ENCODE measurements around the gene WDR70.
"Not testable (repeated sequence)": the region's sequence is repeated elsewhere in the genome, so short reads cannot be mapped to it uniquely, and the experiment has no call there.

WDR70 gene

GRCh38 chr5:37514946-37515345 is 135.8 kb downstream of the WDR70 start:
- H3K9me3 Mint-ChIP-seq: peaks cover 10% of the 10 kb centered on the region
- no peak for DNase-seq (ENCODE audit: low spot score)
- H3K4me3 Mint-ChIP-seq: no peak overlapping the region
- peaks cover 10% of the 10 kb centered on the region for H3K36me3 Mint-ChIP-seq (ENCODE audit: low read depth)
- H3K4me1 Mint-ChIP-seq (ENCODE audit: low read depth): no peaks in the 10 kb centered on the region
- no peaks in the 10 kb centered on the region for H3K27me3 Mint-ChIP-seq (ENCODE audit: low read depth)
- no peak overlapping the region for H3K27ac Mint-ChIP-seq

- Mint-ChIP-seq H3K4me3 (no peak overlapping the region), H3K27me3 (ENCODE audit: low read depth) (no peaks in the 10 kb centered on the region), H3K27ac (no peak overlapping the region), H3K9me3 (peaks cover 16% of the 10 kb centered on the region), H3K4me1 (ENCODE audit: low read depth) (no peaks in the 10 kb centered on the region), H3K36me3 (ENCODE audit: low read depth) (peaks cover 18% of the 10 kb centered on the region)
- DNase-seq (ENCODE audit: low spot score): no peak
These were observed 138.6 kb downstream of the WDR70 start for GRCh38 chr5:37517686-37518085.

GRCh38 chr5:37518356-37518755 is 139.2 kb downstream of the WDR70 start:
- H3K4me1 Mint-ChIP-seq (ENCODE audit: low read depth); DNase-seq (ENCODE audit: low spot score); H3K4me3 Mint-ChIP-seq; H3K27me3 Mint-ChIP-seq (ENCODE audit: low read depth); H3K27ac Mint-ChIP-seq: not testable (repeated sequence)
- peaks cover 16% of the 10 kb centered on the region for H3K9me3 Mint-ChIP-seq
- H3K36me3 Mint-ChIP-seq (ENCODE audit: low read depth): peaks cover 18% of the 10 kb centered on the region

- Mint-ChIP-seq H3K36me3 (ENCODE audit: low read depth) (peaks cover 18% of the 10 kb centered on the region), H3K4me1 (ENCODE audit: low read depth) (no peaks in the 10 kb centered on the region), H3K27me3 (ENCODE audit: low read depth) (no peaks in the 10 kb centered on the region), H3K27ac (no peak overlapping the region), H3K9me3 (peaks cover 20% of the 10 kb centered on the region), H3K4me3 (no peak overlapping the region)
- no peak for DNase-seq (ENCODE audit: low spot score)
These were observed 140.2 kb downstream of the WDR70 start for GRCh38 chr5:37519304-37519703.

GRCh38 chr5:37519807-37520206 is 140.7 kb downstream of the WDR70 start:
- no peak for DNase-seq (ENCODE audit: low spot score)
- H3K27me3 Mint-ChIP-seq (ENCODE audit: low read depth): no peaks in the 10 kb centered on the region
- peaks cover 25% of the 10 kb centered on the region for H3K9me3 Mint-ChIP-seq
- peaks cover 19% of the 10 kb centered on the region for H3K36me3 Mint-ChIP-seq (ENCODE audit: low read depth)
- H3K4me1 Mint-ChIP-seq (ENCODE audit: low read depth): no peaks in the 10 kb centered on the region
- H3K4me3 Mint-ChIP-seq: no peak overlapping the region
- no peak overlapping the region for H3K27ac Mint-ChIP-seq

- H3K9me3 Mint-ChIP-seq: peaks cover 33% of the 10 kb centered on the region
- peaks cover 19% of the 10 kb centered on the region for H3K36me3 Mint-ChIP-seq (ENCODE audit: low read depth)
- H3K4me3 Mint-ChIP-seq: no peak overlapping the region
- no peak for DNase-seq (ENCODE audit: low spot score)
- H3K4me1 Mint-ChIP-seq (ENCODE audit: low read depth): no peaks in the 10 kb centered on the region
- H3K27me3 Mint-ChIP-seq (ENCODE audit: low read depth): no peaks in the 10 kb centered on the region
- no peak overlapping the region for H3K27ac Mint-ChIP-seq
These were observed 141.7 kb downstream of the WDR70 start for GRCh38 chr5:37520811-37521210.

GRCh38 chr5:37532976-37533740 is 154.0 kb downstream of the WDR70 start:
- Mint-ChIP-seq H3K27ac (no peak overlapping the region), H3K4me1 (ENCODE audit: low read depth) (no peaks in the 10 kb centered on the region), H3K27me3 (ENCODE audit: low read depth) (no peaks in the 10 kb centered on the region), H3K9me3 (peaks cover 4% of the 10 kb centered on the region), H3K4me3 (no peak overlapping the region), H3K36me3 (ENCODE audit: low read depth) (peaks cover 4% of the 10 kb centered on the region)
- no peak for DNase-seq (ENCODE audit: low spot score)

- Mint-ChIP-seq H3K4me3 (no peak overlapping the region), H3K27me3 (ENCODE audit: low read depth) (no peaks in the 10 kb centered on the region), H3K27ac (no peak overlapping the region), H3K36me3 (ENCODE audit: low read depth) (peaks cover 4% of the 10 kb centered on the region), H3K9me3 (peaks cover 4% of the 10 kb centered on the region), H3K4me1 (ENCODE audit: low read depth) (no peaks in the 10 kb centered on the region)
- DNase-seq (ENCODE audit: low spot score): no peak
These were observed 154.7 kb downstream of the WDR70 start for GRCh38 chr5:37533851-37534250.

- DNase-seq (ENCODE audit: low spot score): no peak
- H3K4me1 Mint-ChIP-seq (ENCODE audit: low read depth): no peaks in the 10 kb centered on the region
- no peaks in the 10 kb centered on the region for H3K9me3 Mint-ChIP-seq
- no peaks in the 10 kb centered on the region for H3K27me3 Mint-ChIP-seq (ENCODE audit: low read depth)
- H3K4me3 Mint-ChIP-seq: no peak overlapping the region
- H3K27ac Mint-ChIP-seq: no peak overlapping the region
- no peaks in the 10 kb centered on the region for H3K36me3 Mint-ChIP-seq (ENCODE audit: low read depth)
These were observed 160.3 kb downstream of the WDR70 start for GRCh38 chr5:37539459-37539858.

- H3K36me3 Mint-ChIP-seq (ENCODE audit: low read depth): no peaks in the 10 kb centered on the region
- no peak overlapping the region for H3K4me3 Mint-ChIP-seq
- no peak overlapping the region for H3K27ac Mint-ChIP-seq
- H3K4me1 Mint-ChIP-seq (ENCODE audit: low read depth): no peaks in the 10 kb centered on the region
- DNase-seq (ENCODE audit: low spot score): no peak
- no peaks in the 10 kb centered on the region for H3K27me3 Mint-ChIP-seq (ENCODE audit: low read depth)
- H3K9me3 Mint-ChIP-seq: no peaks in the 10 kb centered on the region
These were observed 164.1 kb downstream of the WDR70 start for GRCh38 chr5:37543216-37543615.

GRCh38 chr5:37549411-37549810 is 170.3 kb downstream of the WDR70 start:
- H3K9me3 Mint-ChIP-seq: no peaks in the 10 kb centered on the region
- no peaks in the 10 kb centered on the region for H3K36me3 Mint-ChIP-seq (ENCODE audit: low read depth)
- no peak overlapping the region for H3K27ac Mint-ChIP-seq
- H3K4me3 Mint-ChIP-seq: no peak overlapping the region
- H3K4me1 Mint-ChIP-seq (ENCODE audit: low read depth): peaks cover 5% of the 10 kb centered on the region
- DNase-seq (ENCODE audit: low spot score): no peak
- no peaks in the 10 kb centered on the region for H3K27me3 Mint-ChIP-seq (ENCODE audit: low read depth)

- Mint-ChIP-seq H3K4me3 (no peak overlapping the region), H3K4me1 (ENCODE audit: low read depth) (peaks cover 5% of the 10 kb centered on the region), H3K36me3 (ENCODE audit: low read depth) (no peaks in the 10 kb centered on the region), H3K27me3 (ENCODE audit: low read depth) (no peaks in the 10 kb centered on the region), H3K9me3 (no peaks in the 10 kb centered on the region), H3K27ac (no peak overlapping the region)
- no peak for DNase-seq (ENCODE audit: low spot score)
These were observed 173.0 kb downstream of the WDR70 start for GRCh38 chr5:37552161-37552560.

- Mint-ChIP-seq H3K27me3 (ENCODE audit: low read depth) (no peaks in the 10 kb centered on the region), H3K4me1 (ENCODE audit: low read depth) (peaks cover 5% of the 10 kb centered on the region), H3K9me3 (no peaks in the 10 kb centered on the region), H3K27ac (no peak overlapping the region), H3K4me3 (no peak overlapping the region), H3K36me3 (ENCODE audit: low read depth) (no peaks in the 10 kb centered on the region)
- no peak for DNase-seq (ENCODE audit: low spot score)
These were observed 173.9 kb downstream of the WDR70 start for GRCh38 chr5:37552770-37553719.

GRCh38 chr5:37553720-37554404 is 174.7 kb downstream of the WDR70 start:
- no peak for DNase-seq (ENCODE audit: low spot score)
- Mint-ChIP-seq H3K27me3 (ENCODE audit: low read depth) (no peaks in the 10 kb centered on the region), H3K36me3 (ENCODE audit: low read depth) (no peaks in the 10 kb centered on the region), H3K27ac (no peak overlapping the region), H3K4me3 (no peak overlapping the region), H3K4me1 (ENCODE audit: low read depth) (peaks cover 5% of the 10 kb centered on the region), H3K9me3 (no peaks in the 10 kb centered on the region)
